ENCODE measurements around the gene TBC1D1. TPM values are rescaled to one million over a fixed set of nuclear protein-coding genes. Genes with fewer than 3 reads are reported as not detected.
A peak's percentile ranks its signal among the peaks of the same experiment; 100 is the strongest.

The TBC1D1 gene
- total RNA-seq, 2 donors from 2014 or later = 139 to 220 TPM

GRCh38 chr4:37924946-37925345 is 34.1 kb downstream of the TBC1D1 start:
- DNase-seq (ENCODE audit: low spot score) = no peak
- Histone ChIP-seq H3K36me3 (no peaks in the 10 kb centered on the region), H3K27me3 (no peaks in the 10 kb centered on the region), H3K9me3 (no peaks in the 10 kb centered on the region), H3K4me1 (peaks cover 0 to 16% of the 10 kb centered on the region in 2 donors), H3K27ac (no peak overlapping the region), H3K4me3 (no peak overlapping the region)
- TF ChIP-seq CTCF (IDR thresholded peaks at IDR 0.05) = no peak

GRCh38 chr4:37927434-37927833 is 36.5 kb downstream of the TBC1D1 start:
- H3K4me3 ChIP-seq = no peak overlapping the region
- H3K36me3 ChIP-seq = no peaks in the 10 kb centered on the region
- H3K27ac ChIP-seq = no peak overlapping the region
- no peak for DNase-seq (ENCODE audit: low spot score)
- H3K9me3 ChIP-seq = no peaks in the 10 kb centered on the region
- TF ChIP-seq CTCF (IDR thresholded peaks at IDR 0.05) = no peak
- H3K4me1 ChIP-seq = peaks cover 0 to 27% of the 10 kb centered on the region in 2 donors
- H3K27me3 ChIP-seq = no peaks in the 10 kb centered on the region

GRCh38 chr4:37928426-37929416 is 37.8 kb downstream of the TBC1D1 start:
- Histone ChIP-seq H3K4me3 (no peak overlapping the region), H3K27ac (no peak overlapping the region), H3K4me1 (peaks cover 0 to 32% of the 10 kb centered on the region in 2 donors), H3K27me3 (no peaks in the 10 kb centered on the region), H3K9me3 (no peaks in the 10 kb centered on the region), H3K36me3 (no peaks in the 10 kb centered on the region)
- DNase-seq (ENCODE audit: low spot score) = no peak
- no peak for TF ChIP-seq CTCF (IDR thresholded peaks at IDR 0.05)

- Histone ChIP-seq H3K4me1 (peaks cover 0 to 50% of the 10 kb centered on the region in 2 donors), H3K27me3 (no peaks in the 10 kb centered on the region), H3K27ac (peak overlapping the region in 1 of 2 donors; percentile 2), H3K36me3 (no peaks in the 10 kb centered on the region), H3K4me3 (no peak overlapping the region), H3K9me3 (no peaks in the 10 kb centered on the region)
- no peak for TF ChIP-seq CTCF (IDR thresholded peaks at IDR 0.05)
- no peak for DNase-seq (ENCODE audit: low spot score)
Observed at GRCh38 chr4:37934096-37934495, 43.2 kb downstream of the TBC1D1 start.

- H3K36me3 ChIP-seq = no peaks in the 10 kb centered on the region
- no peak overlapping the region for H3K4me3 ChIP-seq
- peaks cover 0 to 45% of the 10 kb centered on the region in 2 donors for H3K4me1 ChIP-seq
- no peaks in the 10 kb centered on the region for H3K27me3 ChIP-seq
- H3K9me3 ChIP-seq = no peaks in the 10 kb centered on the region
- no peak for DNase-seq (ENCODE audit: low spot score)
- H3K27ac ChIP-seq = peak overlapping the region in 1 of 2 donors; percentile 2
- TF ChIP-seq CTCF (IDR thresholded peaks at IDR 0.05) = no peak
Observed at GRCh38 chr4:37934609-37935008, 43.7 kb downstream of the TBC1D1 start.
